Fibroblast of the aortic adventitia (primary cell): ENCODE measurements around the gene CALHM3. TPM values are rescaled to one million over a fixed set of nuclear protein-coding genes. Genes with fewer than 3 reads are reported as not detected.

Experiments used
- DNase-seq: peaks from one replicate; pipeline ENCODE4 v3.0.0-alpha.2; 2010; ENCODE audit warnings: low read depth
- H3K4me3 ChIP-seq: 2 replicates; pipeline ENCODE4 v1.5.1; 2011; ENCODE audit warnings: low read depth, mild to moderate bottlenecking, control low read depth, low read length, moderate library complexity
- CTCF ChIP-seq: IDR thresholded peaks from 2 replicates; pipeline ENCODE4 v1.5.1; 2011; ENCODE audit warnings: mild to moderate bottlenecking, low read length, control low read depth, inconsistent platforms; ENCODE audit not compliant: insufficient read depth
- total RNA-seq: library from RNA; depleted of rRNA; stranded (reverse); fragments of >200 nt; gene quantifications from 2 replicates; pipeline ENCODE4 v1.2.3, GENCODE V29; 2012; ENCODE audit warnings: low replicate concordance

The CALHM3 gene
- total RNA-seq, 1 donor: not detected

- H3K4me3 ChIP-seq: no peak overlapping the region
- no peak for TF ChIP-seq CTCF
- no peak for DNase-seq
Measured at GRCh38 chr10:103465411-103466179, 13.4 kb downstream of the CALHM3 start.

GRCh38 chr10:103463499-103463898 lies 15.5 kb downstream of the CALHM3 start:
- DNase-seq: peak; percentile 28
- no peak overlapping the region for H3K4me3 ChIP-seq
- TF ChIP-seq CTCF: no peak

GRCh38 chr10:103459615-103460014 lies 19.4 kb downstream of the CALHM3 start:
- DNase-seq: no peak
- TF ChIP-seq CTCF: no peak
- no peak overlapping the region for H3K4me3 ChIP-seq

- H3K4me3 ChIP-seq: no peak within 1 kb of the TSS
- no peak for TF ChIP-seq CTCF
- DNase-seq: no peak
Measured at GRCh38 chr10:103458720-103459119, 20.3 kb downstream of the CALHM3 start, which contains the start of gene CALHM1. Gene CALHM1, minus strand, starts transcription at chr10:103458900. Its CDS starts 149 bp downstream, at chr10:103458751.

GRCh38 chr10:103457896-103458583 lies 21.0 kb downstream of the CALHM3 start:
- H3K4me3 ChIP-seq: no peak overlapping the region
- DNase-seq: no peak
- no peak for TF ChIP-seq CTCF

GRCh38 chr10:103457176-103457712 lies 21.8 kb downstream of the CALHM3 start:
- no peak for DNase-seq
- no peak for TF ChIP-seq CTCF
- no peak overlapping the region for H3K4me3 ChIP-seq
